ENCODE data around the gene COPS9.

COPS9 gene

GRCh38 chr2:240179941-240180666 is 44.0 kb upstream of the COPS9 start:
- CTCF ChIA-PET, result no interaction called here
- no peak for DNase-seq (ENCODE audit: extremely low spot score)
- POLR2A ChIA-PET, result no interaction called here
- TF ChIP-seq CTCF (IDR thresholded peaks at IDR 0.05; ENCODE audit: control extremely low read depth, extremely low read depth, low read depth, missing control alignments), result no peak

- DNase-seq (ENCODE audit: extremely low spot score), result no peak
- ChIA-PET CTCF (interaction anchor here (1.0 kb wide), 1 partner anchor 29 kb away, joined by 3 read pairs; no protein-coding TSS in a partner anchor), POLR2A (no interaction called here)
- TF ChIP-seq CTCF (IDR thresholded peaks at IDR 0.05; ENCODE audit: control extremely low read depth, extremely low read depth, low read depth, missing control alignments), result no peak
Observed at GRCh38 chr2:240179186-240179815, 43.2 kb upstream of the COPS9 start.

GRCh38 chr2:240178564-240178963 is 42.5 kb upstream of the COPS9 start:
- ChIA-PET CTCF (interaction anchor here (1.0 to 1.9 kb wide), 2 partner anchors 29 to 35 kb away, joined by 3 to 6 read pairs; no protein-coding TSS in a partner anchor), POLR2A (no interaction called here)
- TF ChIP-seq CTCF (IDR thresholded peaks at IDR 0.05; ENCODE audit: control extremely low read depth, extremely low read depth, low read depth, missing control alignments), result no peak
- DNase-seq (ENCODE audit: extremely low spot score), result no peak

- no peak for TF ChIP-seq CTCF (IDR thresholded peaks at IDR 0.05; ENCODE audit: control extremely low read depth, extremely low read depth, low read depth, missing control alignments)
- DNase-seq (ENCODE audit: extremely low spot score), result no peak
- ChIA-PET CTCF (interaction anchor here (1.6 kb wide), 1 partner anchor 114 kb away, joined by 4 read pairs; no protein-coding TSS in a partner anchor), POLR2A (no interaction called here)
Observed at GRCh38 chr2:240174496-240174895, 38.4 kb upstream of the COPS9 start.

GRCh38 chr2:240172071-240172895 is 36.2 kb upstream of the COPS9 start:
- DNase-seq (ENCODE audit: extremely low spot score), result no peak
- ChIA-PET CTCF (no interaction called here), POLR2A (no interaction called here)
- no peak for TF ChIP-seq CTCF (IDR thresholded peaks at IDR 0.05; ENCODE audit: control extremely low read depth, extremely low read depth, low read depth, missing control alignments)

GRCh38 chr2:240170883-240171282 is 34.8 kb upstream of the COPS9 start:
- CTCF ChIA-PET, result no interaction called here

More at GRCh38 chr2:240170883-240171282, 34.8 kb upstream of the COPS9 start:
- no peak for TF ChIP-seq CTCF (IDR thresholded peaks at IDR 0.05; ENCODE audit: control extremely low read depth, extremely low read depth, low read depth, missing control alignments)
- POLR2A ChIA-PET, result no interaction called here
- DNase-seq (ENCODE audit: extremely low spot score), result no peak

All from GM10248 (cell line).